GM19438 (cell line): ENCODE data around the gene FBXW5.

Experiments used
- ATAC-seq: cut with Tn5 transposase; IDR thresholded peaks from one replicate; pipeline ENCODE4 v1.9.1; 2021; ENCODE audit warnings: low read depth; ENCODE audit not compliant: unreplicated experiment

FBXW5 gene

GRCh38 chr9:136962701-136963248 is 18.2 kb upstream of the FBXW5 start:
- no peak for ATAC-seq

GRCh38 chr9:136962163-136962562 is 17.6 kb upstream of the FBXW5 start:
- no peak for ATAC-seq

- ATAC-seq = no peak
These were observed 16.9 kb upstream of the FBXW5 start for GRCh38 chr9:136961279-136962065.

DNA sequence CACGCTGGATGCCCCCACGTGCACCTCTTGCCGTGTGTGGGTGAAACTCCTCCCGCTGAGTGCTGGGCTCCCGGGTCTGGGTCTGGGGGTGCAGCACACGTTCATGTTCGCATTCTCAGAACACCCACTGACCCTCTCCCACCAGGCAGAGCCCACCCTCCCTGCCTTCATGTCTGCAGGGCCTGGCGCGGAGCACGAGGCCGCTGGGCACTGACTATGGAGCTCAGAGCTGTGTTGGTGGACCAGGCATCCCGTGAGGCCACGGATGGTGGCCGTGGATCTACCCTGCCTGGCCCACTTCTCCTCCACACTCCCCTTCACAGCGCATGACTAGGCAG is 16.4 kb upstream of the FBXW5 start:
- no peak for ATAC-seq

DNA sequence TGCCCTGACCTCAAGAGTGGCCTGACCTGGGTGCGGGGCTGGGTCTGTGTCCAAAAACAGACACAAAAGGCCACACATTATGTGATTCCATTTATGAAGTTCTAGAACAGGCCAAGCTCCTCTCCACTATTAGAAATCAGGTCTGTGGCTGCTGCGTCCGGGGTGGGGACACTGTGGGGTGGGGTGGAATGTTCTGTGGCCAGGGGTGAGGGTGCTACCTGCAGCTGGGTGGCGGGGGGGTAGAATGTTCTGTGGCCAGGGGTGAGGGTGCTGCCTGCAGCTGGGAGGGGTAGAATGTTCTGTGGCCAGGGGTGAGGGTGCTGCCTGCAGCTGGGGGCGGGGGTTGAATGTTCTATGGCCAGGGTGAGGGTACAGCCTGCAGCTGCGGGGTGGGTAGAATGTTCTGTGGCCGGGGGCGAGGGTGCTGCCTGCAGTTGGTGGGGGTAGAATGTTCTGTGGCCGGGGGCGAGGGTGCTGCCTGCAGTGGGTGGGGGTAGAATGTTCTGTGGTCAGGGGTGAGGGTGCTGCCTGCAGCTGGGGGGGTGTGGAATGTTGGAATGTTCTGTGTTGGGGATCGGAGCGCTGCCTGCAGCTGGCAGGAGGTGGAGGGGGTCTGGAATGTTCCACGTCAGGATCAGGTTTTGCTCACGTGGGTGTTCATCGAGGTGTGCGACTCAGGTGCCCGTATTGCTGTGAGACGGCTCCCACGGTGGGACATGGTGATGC is 15.8 kb upstream of the FBXW5 start:
- ATAC-seq = no peak

GRCh38 chr9:136958898-136959850 is 14.6 kb upstream of the FBXW5 start:
- no peak for ATAC-seq

DNA sequence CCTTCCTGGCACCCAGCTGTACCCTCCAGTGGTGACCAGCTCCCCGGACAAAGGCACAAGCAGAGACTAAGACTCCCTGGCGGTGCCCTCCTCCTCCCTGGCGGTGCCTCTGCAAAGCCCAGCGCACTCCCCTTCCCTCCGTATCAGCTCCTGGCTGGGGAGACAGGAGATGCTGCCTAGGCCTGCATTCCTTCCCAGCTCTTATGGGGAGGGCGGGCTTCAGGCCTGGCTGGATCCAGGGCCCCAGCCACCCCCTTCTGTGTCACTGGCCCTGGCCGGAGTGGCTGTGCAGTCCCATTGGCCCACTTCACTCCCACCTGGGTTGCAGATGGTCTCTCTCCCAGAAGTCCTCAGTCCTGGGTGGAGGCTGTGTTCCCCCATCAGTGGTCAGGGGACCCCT is 13.9 kb upstream of the FBXW5 start:
- no peak for ATAC-seq

- no peak for ATAC-seq
These were observed 13.4 kb upstream of the FBXW5 start for GRCh38 chr9:136957901-136958300.

GRCh38 chr9:136957461-136957860 is 12.9 kb upstream of the FBXW5 start:
- ATAC-seq = no peak

DNA sequence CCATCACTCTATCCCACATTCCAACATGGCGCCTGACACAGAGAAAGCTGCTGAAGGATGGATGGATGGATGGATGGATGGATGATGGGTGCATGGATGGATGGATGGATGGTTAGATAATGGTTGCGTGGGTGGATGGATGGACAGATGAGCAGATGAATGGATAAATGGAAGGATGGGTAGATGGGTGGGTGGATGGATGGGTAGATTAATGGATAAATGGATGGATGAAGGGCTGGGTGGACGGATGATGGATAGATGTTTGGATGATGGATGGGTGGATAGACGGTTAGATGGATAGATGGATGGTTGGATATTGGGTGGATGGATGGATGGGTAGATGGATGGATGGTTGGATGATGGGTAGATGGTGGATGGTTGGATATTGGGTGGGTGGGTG is 12.1 kb upstream of the FBXW5 start:
- ATAC-seq = no peak

DNA sequence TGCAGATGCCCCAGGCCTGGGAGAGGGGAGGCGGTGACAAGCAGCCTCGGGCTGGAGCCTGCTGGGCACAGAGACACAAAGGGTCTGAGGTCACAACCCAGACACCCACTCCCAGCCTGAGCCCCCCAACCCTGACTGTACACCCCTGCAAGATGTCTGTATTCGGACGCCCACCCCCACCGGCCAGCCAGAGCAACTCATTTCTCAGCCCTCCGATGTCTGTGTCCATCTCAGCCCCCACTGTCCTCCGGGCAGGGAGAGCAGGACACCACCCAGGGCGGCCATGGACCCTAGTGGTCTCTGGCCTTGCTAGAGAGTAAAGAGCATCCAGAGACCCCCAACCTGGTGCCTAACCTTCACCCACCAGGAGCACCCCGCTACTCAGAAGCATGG is 11.4 kb upstream of the FBXW5 start:
- ATAC-seq = no peak

GRCh38 chr9:136955202-136955942 is 10.8 kb upstream of the FBXW5 start:
- no peak for ATAC-seq

DNA sequence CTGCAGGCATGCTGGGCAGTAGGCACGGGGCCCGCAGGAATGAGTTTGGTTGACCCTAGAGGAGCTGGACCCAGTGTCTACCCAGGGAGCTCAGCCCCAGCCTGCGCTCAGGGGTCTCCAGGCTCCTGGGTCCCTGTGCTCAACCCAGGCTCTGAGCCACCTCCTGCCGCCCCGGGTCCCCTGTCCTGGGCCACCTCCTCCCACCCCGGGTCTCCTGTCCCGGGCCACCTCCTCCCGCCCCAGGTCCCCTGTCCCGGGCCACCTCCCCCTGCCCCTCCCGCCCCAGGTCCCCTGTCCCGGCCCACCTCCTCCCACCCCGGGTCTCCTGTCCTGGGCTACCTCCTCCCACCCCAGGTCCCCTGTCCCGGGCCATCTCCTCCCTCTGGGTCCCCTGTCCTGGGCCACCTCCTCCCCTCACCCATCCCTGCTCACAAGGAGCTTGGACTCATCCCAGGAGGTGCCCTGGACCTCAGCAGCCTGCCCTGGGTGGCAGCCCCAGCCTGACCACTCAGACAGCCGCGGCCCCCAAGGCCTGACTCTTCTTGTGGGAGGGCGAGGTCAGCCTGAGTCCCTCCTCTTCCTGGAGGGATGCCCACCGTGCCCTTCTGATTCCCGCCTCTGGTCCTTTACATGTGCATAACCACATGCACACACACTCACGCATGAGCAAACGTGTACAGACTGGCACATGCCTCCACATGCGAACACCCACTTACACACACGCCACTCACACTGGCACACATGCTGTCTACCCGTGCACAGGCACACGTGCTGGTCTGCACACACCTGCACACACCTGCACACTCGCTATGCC is 9.9 kb upstream of the FBXW5 start:
- ATAC-seq = no peak

- ATAC-seq = no peak
These were observed 9.3 kb upstream of the FBXW5 start for GRCh38 chr9:136953771-136954269.

DNA sequence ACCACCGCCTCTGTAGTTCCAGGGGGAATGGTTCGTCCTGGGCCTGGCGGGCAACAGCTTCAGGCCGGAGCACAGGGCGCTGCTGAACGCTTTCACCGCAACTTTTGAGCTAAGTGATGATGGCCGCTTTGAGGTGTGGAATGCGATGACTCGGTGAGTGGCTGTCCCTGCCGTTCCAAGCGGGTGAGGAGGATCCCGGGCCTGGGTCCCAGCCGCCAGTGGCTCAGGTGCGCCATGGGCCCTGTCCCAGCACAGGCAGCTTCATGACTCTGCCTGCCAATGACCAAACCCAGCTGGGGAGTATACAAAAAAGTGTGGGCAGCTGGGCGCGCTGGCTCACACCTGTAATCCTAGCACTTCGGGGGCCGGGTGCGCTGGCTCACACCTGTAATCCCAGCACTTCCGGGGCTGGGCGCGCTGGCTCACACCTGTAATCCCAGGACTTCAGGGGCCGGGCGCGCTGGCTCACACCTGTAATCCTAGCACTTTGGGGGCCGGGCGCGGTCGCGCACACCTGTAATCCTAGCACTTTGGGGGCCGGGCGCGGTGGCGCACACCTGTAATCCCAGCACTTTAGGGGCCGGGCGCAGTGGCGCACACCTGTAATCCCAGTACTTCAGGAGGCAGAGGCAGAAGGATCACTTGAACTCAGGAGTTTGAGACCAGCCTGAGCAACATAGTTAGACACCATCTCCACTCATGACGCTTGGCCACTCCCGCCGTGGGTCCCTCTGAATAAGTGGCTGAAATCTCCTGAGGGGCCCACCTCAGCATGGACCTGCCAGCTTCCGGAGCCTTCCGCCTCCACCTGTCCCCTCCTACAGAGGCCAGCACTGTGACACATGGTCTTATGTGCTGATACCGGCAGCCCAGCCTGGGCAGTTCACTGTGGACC is 8.6 kb upstream of the FBXW5 start:
- ATAC-seq = no peak

- ATAC-seq = no peak
These were observed 7.8 kb upstream of the FBXW5 start for GRCh38 chr9:136952321-136952850.

GRCh38 chr9:136951541-136952320 is 7.2 kb upstream of the FBXW5 start, which contains the start of gene LCN12:
Gene LCN12 (plus strand): TSS chr9:136952273. CDS start chr9:136952328, 55 bp downstream.
- ATAC-seq = no peak
